COR-L47 (cell line): ENCODE data around the gene GID4.

Source experiments
- DNase-seq: peaks from one replicate; lab custom pipeline; 2025; lab: John Stamatoyannopoulos, UW

The GID4 gene

DNA sequence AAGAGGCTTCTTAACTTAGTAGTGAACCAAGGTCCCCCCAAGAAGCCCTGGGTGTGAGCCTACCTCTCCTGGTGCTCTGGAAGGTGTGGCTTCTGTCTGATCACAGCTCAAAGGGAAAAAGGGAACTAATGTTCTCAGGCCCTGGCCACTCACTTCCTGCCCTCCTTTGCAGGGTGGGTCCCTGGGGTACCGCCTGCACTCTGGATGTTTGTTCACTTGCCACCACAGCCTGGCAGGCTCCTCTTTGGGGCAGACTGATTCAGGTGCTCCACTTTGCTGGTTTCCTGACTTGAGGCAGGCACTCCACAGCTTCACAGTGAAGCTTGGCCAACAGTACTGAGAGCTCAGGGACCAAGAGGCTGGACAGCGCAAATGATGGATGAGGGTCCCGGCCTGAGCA, 63.4 kb downstream of the GID4 start:
- no peak for DNase-seq

DNA sequence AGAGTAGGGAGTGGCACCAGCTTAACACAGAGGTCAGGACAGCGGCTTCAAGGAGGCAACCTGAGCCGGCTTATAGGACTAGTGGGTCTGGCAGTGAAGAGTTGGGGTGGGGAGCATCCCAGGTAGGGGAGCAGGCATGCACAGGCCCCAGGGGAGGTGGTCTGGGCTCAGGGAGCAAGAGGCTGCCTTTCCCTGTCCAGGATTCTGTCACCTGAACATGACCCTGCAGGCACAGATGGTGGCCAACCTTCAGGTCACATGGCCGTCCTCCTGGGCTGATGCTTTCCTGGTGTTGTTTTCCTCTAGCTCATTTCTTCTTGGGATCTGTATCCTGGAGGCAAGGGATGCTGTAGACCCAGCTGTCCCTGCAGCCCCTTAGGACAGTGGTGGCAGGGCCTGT, 65.8 kb downstream of the GID4 start:
- DNase-seq = no peak

DNA sequence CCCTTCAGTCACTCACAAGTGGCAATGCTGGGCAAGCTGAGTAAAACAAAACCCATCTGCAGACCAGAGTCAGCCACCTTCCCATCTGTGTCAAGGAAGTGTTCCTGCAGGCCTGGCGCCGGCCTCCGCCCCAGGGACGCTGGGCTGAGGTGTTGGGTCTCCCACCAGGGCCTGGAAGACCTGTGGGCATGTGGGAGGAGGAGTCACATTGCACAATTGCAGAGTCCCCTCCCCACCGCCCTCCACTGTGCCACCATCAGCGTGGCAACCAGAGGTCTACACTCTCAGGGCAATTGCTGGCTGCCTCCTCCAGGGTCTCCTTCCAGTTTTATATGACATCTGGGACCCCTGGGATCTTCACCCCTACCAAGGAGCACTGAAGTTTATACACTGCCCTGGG, 66.4 kb downstream of the GID4 start:
- no peak for DNase-seq

DNA sequence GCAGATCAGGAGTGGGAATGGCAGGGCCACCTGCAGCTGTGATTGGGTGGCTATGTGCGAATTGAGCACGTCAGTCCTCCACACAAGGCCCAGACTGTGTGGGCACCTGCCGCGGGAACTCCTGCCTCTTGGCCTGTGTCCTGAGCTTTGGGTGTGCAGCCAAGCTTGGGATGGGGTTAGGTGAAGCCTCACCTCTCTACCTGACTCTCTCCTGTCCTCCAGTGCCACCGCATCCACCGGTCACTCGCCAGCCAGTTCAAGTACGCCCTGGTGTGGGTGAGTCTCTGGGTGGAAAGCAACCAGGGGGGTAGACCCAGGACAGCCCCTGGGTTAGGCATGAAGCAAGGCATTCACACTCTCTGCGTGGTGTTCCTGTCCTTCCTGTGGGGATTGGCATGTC, 67.0 kb downstream of the GID4 start:
- DNase-seq = no peak

DNA sequence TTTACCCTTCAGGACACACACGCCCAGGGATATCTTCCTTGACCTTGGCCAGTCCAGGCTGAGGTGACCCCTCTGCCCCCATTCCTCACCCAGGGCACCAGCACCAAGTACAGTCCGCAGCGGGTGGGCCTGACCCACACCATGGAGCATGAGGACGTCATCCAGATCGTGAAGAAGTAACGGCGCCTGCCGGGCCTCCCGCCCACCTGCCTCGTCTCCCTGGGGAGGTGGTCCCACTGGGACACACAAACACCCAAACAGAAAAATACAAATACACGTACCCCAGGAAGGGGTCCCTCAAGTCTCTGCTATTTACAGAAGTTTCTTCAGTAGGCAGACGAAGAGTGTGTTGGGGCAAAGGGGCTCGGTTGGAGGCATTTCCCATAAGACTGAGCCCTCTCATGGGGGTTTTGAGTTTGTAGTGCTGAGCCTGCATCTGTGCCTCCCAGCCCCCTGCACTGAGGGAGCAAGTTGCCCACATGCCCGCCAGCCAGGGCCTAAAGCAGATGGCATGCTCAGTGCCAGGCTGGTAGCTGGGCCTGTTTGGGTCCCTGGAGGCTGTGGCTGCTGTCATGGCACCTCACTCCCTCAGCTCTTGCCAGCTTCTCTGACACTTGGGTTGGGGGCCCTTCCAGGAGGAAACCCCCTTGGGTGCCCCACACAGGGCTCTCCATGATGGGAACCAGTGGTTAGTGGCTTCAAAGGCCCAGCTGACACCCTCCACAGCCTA, 68.0 kb downstream of the GID4 start:
- no peak for DNase-seq

DNA sequence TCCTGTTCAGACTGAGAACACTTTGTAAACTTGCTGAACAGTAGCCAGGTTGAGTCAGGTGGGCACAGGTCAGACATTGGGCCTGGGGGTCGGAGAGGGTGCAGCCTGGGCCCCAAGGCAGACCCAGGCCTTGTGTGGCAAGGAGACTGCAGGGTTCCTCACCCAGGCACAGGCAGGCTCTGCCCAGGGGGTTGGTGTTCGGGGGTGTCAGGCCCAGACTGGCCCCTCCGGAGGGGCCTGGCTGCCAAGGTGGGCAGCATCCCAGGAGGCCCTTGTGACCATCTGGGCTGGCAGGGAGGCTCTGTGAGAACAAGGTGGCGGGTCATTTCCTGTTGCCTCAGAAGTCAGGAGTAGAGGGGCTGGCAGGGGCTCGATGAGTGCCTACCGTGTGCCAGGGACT, 68.8 kb downstream of the GID4 start:
- DNase-seq = no peak

DNA sequence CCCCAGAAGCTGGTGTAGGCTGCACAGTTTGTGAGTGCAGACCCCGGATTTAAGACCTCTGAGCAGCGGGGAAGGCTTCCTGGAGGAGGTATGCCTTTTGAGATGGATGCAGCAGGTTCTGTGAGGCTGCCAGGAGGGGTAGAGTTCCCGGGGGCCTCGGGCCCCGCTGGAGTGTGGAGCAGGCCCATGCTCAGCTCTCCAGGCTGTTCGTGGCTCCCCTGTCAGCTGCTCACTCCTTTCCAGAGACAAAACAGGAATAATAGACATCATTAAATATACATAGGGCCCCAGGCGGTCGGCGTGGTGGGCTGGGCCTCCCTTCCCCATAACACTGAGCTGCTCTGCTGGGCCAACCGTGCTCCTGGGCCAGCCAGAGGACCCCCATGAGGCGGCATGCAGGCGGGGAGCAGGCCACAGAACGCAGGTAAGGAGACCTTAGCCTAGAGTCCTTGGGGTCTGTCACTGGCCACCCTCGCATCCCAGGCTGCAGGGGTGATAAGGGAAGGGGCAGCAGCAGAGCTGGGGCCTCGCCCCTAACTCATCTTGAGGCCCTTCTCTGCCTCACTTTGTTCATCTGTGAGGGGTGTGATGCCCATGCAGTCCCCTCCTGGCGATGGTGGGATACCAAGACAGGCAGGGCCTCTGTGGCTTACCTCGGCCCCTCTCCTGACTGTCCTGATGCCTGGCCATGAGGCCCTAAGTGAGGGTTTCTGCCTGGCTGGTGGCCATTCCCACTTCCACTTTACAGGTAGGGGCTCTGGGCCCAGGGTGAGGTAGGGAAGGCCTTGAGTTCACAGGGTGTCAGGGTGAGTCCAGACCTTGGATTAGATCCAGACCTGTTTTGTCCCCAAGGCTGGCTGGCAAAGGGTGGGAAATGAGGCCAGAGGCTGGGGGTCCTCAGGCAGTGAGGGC, 69.4 kb downstream of the GID4 start, which contains the start of gene MYO15A:
Gene MYO15A, plus strand, starts transcription at position 356 of the 912 bp plus-strand sequence. CDS start 10,045 bp downstream, outside the sequence.
- no peak for DNase-seq

DNA sequence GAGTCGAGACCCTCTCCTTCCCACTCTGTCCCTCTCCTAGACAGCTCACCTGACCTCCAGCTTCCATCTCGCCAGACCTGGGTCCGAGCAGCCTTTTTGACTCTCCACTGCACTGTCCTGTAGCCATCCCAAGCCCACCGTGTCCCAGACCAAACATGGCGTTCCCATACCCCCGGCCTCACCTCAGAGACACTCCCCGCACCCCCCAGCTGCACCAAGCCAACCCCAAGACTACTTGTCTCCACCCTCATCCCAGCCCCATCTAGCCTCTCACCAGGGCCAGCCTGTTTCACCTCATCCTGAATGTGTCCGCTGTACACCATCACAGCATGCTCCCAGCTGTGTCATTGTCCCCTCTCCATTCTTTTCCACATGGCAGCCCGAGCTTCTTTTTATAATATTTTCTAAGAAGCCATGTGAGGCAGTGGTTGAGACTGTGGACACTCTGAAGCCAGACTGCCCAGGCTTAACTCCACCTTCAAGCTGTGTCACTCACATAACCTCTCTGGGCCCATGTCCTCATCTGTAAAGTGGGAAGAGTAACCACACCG, 70.8 kb downstream of the GID4 start:
- no peak for DNase-seq

DNA sequence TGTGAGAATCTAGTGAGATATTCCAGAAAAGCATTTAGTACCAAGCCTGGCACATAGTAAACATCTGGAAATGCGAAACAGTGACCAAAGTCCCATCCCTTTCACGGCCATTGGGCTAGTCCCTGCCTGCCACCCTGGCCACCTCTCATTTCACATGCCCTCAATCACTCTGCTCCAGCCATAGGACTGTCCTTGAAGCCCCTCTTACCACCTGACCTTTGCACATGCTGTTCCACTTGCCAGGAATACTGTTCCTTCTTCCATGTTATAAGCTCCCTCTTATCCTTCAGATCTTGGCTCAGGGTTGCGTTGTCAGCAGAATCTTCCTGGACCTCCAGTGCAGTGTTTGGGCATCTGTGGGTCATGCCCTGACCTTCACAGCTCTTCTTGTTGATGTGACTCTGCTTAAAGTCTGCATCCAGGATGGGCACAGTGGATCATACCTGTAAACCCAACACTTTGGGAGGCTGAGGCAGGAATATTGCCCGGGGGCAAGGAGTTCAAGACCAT, 71.5 kb downstream of the GID4 start:
- DNase-seq = no peak

DNA sequence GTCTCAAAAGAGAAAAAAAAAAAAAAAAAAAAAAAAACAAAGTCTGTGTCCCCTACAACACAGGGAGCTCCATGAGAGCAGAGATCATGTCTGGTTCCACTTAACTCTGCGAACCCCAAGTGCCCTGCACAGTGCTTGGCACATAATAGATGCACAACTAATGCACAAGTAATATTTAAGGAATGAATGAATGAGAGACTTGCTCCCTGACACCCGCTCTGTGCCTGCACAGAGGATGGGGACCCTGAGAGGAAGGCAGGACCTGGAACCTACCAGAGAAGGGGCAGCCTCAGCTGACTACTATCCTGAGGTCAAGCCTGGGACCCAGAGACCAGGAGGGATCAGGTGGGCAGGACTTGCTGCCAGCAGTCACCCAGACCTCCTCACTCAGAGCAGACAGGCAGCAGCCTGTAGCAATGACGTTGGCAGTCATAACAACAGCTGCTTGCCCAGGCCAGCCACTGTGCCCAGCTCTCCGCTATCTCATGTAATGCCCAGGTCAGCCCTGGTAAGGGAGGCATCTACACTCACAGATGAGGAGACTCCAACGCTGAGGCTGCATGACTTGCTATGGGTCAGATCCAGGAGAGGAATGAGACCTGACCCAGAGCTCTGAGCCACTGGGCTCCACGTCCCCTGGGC, 72.2 kb downstream of the GID4 start:
- no peak for DNase-seq

DNA sequence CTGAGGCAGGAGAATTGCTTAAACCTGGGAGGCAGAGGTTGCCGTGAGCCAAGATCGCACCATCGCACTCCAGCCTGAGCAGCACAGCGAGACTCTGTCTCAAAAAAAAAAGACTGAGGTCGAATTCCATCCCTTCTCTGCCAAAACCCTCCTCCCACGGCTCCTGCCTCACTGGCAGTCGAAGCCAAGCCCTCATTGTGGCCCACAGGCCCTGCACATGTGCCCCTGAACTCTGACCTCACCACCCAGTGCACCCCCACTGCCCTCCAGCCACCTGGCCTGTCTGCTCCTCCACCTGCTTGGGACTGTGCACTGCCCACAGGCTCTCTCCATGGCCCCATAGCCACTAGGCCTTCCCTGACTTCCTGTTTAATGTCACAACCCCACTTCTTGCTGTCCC, 76.3 kb downstream of the GID4 start:
- no peak for DNase-seq

DNA sequence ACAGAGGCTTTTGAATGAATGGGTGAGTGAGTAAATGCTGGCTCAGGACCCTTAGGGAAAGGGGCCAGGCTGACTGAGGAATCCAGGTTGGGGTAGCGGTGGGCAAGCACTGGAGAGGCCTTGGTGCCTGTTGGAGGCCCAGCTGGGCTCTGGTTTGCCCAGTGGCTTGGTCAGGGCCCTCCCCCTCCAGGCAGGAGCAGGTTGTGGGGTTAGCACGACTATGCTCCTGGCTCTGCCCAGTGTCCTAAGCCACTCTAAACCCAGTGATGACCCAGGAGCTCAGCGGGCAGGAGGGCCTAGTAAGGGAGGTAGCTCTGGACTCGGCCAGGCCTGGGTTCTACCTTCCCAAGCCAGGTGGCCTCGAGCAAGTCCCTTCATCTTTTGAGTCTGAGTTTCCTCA, 76.9 kb downstream of the GID4 start:
- DNase-seq = no peak

DNA sequence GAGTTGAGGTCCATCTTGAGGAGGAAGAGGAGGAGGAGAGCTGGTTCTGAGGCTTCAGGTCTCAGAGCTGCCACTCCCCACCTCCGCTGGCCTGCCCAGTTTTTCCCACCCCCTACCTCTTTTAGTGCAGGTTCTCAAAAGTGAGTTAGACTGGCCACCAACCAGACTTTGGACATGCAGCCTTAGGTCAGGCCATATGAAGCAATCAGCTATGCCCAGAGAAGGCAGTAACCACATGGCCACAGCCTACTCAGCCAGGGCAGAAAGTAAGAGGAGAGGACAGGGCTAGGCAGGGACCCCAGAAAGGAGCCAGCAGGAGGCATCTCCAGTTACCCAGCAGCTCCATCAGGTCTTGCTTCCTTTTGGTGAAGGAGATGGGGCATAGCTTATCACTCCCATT, 78.3 kb downstream of the GID4 start:
- no peak for DNase-seq
